ENCODE data around the gene LRRC8C.

The LRRC8C gene

DNA sequence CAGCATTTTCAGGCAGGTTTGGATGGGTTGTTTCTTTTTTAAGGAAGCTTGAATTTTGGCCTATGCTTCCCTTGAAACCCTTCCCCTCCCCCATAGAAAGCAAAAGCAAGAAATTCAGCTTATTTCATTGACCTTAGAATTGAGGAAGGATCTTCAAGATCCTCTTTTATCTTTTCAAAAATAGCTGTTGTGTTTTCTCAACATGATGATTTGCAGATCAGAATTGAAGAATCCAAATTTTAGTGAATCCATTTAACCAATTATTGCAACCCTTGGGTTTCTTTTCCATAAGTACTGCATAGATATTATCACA lies 73.7 kb downstream of the LRRC8C start:
- no peak for DNase-seq

DNA sequence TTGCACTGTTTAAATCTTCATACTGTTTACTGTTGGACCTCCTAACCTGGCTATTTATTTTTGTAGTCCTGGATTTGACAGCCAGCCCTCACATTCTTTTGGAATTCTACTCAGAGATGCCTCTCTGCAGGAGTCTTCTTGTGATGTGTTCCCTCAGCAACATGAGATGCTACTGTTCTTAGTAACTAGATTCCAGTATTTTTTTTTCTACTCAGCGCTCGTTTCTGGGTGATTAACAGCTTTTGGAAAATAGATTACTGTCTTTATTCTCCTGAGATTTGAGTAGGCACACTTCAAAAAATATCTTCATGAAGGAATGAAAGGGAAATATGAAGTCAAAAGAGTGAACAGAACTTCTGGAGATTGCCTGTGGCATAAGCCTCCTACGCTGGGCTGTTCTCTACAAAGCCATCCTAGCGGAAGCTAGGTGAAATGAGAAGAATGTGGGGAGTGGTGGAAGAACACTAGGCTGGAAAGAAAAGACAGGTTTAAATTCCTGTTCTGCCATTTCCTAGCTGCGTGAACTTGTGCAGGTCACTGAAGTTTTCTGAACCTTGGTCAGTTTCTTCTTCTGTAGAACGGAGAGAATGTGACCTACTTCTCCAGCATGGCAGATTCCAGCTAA lies 75.9 kb downstream of the LRRC8C start:
- no peak for DNase-seq

DNA sequence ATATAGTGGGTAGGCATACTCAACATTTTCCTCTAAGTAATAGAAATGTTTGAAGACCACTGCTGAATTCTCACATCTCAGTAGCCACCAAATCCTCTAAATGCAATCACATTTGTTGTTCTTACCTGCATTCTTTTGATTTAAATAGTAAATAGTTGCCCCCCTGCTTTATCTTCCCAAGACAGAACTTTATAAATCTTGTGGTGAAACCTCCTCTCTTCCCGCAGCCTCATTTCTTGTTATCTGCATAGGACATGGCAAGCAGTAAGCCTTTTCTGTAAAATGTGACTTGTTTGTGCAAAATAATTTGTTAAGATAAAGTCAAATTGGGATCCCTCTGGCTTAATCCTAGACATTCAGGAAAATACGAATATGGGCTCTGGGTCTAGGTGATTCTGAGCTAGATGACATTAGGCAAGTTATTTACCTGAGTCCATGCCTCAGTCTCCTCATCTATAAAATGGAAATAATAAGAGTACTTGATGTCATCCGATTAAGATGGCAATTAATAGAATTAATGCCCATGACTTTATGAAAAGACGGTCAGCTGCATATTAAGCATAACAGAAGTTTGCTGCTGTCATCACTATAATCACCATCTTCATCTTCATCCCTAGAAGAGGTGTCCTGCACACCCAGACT lies 77.7 kb downstream of the LRRC8C start:
- DNase-seq: no peak

DNA sequence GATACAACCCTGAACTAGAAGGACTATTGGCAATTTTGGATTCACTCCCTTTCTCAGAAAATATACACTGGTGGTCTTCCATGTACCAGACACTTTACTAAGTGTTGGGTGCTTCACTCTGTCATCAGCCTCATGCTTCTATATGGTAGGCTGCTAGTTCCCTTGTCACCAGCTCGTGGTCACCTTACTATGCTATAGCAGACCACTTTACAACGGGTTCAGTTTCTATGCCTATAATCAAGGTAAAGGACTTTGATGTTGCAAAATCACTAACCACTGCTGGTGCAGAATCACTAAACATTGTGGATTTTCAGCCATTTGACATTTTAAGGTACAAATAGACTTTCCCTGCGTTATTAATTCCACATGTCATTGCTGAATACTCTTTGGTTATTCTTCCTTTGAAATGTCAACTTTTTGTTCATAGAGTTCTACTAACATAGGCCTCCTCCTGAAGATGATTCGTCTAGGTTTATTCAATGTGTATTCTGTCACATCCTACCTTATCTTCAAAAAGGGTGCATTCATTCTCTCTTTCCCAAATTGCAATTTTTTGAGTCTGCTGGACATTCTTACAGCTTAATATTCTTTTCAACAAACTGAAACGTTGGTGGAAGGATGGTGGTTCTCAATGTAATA lies 78.3 kb downstream of the LRRC8C start:
- DNase-seq: no peak

DNA sequence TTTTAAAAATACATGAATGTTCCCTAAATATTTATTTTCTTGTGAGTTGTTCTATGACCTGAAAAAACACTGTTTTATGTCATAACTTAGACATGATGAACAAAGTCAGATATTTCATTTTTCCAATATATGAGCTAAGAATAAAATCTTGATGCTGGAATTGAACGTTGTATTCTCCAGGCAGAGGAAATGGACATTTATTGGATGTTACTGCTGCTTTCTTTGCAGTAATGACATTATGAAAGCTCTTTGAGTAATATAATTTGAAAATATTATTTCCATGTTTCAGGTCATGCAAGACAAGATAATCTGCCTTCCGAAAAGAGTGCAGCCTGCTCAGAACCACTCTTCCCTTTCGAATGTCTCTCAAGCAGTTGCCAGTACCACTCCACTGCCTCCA lies 79.5 kb downstream of the LRRC8C start:
- DNase-seq: no peak

DNA sequence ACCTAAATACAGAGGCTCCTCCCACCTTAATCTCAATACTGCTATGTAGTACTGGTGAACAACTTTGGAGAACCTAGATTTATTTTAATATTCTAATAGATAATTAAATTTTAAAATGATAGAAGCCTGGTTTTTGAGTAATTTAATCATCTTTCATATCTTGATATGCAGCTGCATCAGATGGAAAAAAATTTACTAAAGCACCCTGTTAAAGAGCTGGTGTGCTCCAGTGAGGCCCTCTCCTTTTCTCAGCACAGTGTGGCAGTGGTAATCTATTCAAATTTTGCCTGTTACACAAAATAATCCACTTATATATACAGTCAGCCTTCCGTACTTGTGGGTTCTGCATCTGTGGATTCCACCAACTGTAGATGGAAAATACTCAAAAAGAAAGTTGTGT lies 82.8 kb downstream of the LRRC8C start:
- no peak for DNase-seq

DNA sequence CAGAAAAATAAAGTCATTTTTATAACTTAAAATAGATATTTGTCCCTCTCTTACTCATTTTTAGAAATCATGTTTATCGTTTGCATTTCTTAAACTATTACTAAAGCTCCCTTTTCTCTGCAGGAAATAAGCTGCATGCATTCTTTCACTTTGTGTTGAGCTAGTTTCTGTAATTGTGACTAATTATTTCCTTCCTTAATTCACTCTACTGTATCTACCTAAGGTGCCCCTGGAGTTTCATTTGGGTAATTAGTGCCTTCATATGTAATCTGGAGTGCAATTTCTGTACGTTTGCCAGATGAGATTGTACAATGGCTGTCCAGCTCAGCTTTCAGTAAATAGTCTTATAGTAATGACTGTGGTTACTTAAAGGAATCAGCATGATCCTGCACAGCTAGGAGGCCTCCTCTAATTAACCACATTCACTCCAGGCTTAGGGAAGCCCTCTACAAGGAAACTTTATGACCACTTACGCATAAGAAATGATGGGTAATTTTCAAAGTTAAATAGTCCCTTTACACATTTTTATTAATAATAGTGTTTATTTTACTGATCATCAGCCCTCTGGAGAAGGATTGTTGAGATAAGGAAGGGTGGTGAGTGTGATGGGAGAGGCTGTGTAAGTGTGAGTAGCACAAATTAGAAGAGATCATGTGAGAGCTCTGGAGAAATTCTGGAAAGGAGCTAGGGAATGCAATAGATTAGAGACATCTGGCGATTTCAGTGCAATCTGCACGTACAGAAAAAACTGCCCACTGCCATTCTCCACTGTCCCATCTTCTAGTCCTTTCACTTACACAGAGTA lies 86.8 kb downstream of the LRRC8C start:
- no peak for DNase-seq

DNA sequence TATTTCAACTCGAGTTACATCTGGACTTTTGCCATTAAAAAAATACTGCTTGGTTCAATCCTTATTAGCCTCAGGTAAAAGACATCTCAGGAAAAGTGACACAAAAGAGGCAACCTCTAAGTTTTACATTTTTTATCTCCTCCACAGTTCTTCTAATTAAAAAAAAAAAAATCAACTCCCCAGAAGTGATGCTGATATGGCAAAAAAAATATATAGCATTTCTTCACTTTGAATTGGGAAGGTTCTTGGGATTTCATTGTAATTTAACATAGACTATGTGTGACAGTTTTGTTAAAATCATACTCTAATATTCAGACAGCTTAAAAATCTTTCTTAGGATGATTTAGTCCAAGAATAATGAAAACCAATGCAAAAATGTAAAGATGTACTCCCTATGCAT lies 87.9 kb downstream of the LRRC8C start:
- DNase-seq: no peak

DNA sequence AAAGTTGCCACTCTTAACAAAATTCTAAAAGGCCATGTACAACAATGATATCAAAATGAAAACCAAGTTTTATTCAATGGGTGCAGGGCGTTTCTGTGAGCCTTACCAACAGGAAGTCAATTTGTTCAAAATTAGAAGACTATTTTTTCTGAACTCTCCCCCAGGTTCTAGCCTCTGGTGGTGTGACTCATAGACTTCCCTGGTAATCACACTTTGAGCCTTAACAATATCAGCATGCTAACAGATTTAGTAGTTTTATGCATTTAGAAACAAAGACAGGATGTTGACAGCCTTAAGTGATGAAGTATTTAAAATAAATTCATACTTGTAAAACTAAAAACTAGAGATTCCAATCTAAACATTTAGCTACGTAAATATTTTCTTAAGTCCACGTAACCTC lies 88.4 kb downstream of the LRRC8C start:
- DNase-seq: no peak

DNA sequence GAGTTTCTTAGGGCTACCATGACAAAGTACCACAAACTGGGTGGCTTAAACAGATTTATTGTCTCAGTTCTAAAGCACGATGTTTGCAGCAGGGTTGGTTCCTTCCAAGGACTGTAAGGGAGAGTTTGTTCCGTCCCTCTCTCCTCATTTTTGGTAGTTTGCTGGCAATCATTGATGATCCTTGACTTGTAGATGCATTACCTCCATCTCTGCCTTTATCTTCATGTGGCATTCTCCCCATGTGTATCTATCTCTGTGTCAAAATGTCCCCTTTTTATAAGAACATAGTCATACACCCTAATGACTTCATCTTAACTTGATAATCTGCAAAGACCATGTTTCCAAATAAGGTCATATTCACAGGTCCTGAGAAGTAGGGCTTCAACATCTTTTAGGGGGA lies 90.2 kb downstream of the LRRC8C start:
- no peak for DNase-seq

DNA sequence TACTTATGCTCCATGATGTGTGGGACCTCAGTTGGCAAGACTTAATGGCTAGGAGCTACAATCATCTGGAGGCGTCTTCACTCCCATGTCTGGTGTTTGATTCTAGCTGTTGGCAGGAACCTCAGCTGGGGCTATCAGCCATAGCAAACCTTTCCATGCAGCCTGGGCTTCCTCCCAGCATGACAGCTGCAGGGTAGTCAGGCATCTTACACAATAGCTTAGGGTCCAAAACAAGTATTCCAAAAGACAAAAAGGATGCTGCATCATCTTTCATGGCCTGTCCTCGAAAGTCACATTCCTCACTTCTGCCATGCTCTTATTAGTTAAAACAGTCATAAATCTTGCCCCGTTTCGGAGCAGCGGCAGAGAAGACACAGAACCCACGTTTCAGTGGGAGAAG lies 90.9 kb downstream of the LRRC8C start:
- DNase-seq: no peak

DNA sequence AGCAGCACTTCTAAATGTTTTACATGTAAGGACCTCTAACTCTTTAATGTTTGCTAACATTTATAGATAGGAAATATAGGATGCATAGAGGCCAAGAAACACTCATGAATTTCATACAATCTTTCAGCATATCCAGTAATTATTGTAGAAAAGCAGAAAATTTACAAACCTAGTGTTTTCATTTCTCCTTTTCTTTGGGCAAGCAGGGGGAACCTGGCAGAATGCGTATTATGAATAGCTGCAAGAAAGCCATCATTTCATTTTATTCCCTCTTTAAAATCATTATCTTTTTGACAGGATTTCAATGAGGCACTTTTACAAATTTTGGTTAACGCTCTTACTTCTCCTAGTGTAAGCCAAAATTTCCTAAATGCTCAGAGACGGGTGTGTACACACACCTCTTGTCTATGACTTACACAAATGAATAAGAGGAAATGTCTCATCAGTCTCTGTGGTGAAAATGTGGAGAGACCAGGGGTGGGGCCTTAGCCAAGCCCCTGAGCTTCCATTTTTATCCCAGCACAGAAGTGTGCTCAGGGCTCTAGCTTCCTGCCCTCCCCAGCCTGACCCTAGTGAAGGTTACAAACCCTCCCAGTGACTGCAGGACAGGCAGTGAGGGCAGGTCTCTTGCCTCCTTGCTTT lies 91.6 kb downstream of the LRRC8C start:
- DNase-seq: peak; percentile 51 to 55

DNA sequence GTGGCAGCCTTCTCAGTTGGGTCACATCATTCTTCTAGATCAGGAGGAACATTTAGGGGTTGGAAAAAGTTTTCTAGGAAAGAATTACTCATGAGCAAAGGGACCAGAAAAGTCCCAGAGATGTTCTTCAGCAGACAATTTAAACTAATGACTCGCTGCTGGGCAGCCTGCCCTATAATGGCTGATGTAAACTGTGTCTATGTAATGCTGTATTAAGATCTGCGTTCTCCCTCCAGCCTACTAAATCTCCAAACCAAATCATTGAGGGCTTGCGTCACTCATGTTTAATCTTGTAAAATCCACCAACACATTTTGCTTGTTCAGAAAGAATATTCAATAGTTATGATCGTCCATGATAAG lies 92.1 kb downstream of the LRRC8C start:
- no peak for DNase-seq

DNA sequence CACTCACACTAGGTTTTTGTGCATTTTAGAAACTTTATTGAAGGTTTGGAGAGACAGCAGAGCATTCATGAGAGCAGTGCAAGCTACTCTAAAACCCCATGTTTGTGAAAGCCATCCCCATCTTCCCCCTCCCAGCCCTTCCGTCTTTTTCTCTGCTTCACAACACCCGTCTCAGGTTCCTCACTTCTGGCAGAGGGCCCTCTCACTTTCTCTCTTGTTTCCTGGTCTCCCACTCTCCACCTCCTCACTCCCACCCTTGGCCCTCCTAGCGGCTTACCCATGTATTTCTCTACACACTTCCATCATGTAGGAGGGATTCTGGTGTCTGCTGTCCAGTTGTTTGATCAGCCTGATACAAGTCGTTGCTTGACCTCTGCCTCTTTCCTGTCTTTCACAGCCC lies 92.7 kb downstream of the LRRC8C start:
- DNase-seq: no peak

DNA sequence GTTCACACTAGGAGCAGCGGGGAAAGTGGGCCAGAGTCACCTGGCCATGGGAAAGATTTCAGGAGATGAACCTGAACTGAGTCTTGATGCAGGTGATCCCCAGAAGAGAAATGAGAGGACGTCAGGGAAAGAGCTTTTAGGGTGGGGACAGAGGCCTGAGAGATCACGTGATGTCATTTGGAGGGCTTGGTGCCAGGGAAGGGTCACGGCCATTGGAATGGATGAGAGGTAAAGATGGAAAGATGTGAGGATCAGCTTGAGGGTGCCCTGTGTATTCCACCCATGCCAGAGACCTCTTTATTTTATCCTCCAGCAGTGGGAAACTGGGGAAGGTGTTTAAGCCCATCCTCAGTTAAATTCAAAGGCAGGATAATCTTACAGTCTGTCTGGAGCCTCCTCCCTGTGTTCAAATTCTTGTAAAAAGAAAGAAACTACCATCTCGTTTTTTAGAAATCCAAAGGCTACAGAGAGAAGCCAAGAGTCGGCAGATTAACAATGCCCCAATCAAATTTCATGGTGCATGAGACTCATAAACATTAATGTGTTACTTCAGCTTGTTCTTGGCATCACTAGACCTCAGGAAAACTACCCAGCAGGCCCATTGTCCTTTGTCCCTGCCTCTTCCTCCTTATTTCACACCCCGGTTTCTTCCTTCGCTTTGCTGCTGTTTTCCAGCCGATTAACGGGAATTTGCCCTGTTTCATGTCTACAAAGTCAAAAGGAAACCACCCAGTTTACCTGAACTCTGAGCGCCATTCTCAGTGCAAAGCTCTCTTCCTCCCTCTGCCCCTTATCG lies 94.8 kb downstream of the LRRC8C start:
- no peak for DNase-seq

DNA sequence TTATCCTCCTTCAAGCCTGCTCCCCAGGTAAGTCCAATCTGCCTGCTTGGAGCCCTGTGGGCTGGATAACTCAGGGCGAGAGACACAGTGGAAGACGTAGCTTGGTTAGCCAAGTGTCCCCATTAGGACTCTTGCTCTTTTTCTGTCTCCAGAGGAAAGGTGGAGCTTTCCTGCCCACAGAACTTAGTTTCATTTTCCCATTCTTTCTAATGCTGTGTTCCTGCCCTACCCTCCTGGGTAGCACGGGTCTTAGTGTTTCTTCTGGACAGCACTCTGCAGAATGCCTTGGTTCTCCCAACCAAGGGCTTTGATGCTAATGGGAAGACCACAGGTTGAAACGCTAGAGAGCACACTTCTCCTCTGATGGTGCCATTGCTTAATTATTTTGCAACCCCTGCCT lies 95.5 kb downstream of the LRRC8C start:
- DNase-seq: no peak

DNA sequence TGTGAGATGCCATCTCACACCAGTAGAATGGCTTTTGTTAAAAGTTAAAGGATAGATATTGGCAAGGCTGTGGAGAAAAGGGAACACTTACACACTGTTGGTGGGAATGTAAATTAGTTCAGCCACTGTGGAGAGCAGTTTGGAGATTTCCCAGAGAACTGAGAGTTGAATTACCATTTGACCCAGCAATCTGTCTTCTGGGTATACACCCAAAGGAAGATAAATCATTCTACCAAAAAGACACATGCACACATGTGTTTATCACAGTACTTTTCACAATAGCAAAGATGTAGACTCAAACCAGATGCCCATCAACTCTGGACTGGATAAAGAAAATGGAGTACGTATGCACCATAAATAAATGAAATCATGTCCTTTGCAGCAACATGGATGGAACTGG lies 99.3 kb downstream of the LRRC8C start:
- no peak for DNase-seq

DNA sequence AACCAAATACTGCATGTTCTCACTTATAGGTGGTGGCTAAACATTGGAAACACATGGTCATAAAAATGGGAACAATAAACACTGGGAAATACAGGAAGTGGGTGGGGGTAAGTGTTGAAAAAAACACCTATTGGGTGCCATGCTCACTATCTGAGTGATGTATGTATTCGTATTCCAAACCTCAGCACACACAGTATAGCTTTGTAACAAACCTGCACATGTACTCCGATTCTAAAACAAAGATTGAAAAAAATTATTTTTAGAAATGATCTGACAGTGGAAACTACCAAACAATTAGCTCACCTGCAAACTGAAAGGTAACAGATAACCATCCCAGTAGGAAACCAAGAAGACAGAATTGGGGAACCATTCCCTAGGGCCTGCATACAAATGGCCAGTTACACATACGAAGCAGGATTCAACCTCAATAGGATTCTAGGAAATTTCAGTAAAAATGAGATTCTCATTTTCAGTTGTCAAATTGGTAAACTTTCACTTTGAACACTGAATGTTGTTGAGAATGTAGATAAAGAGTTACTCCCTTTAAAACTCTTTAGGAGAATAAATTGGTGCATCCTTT lies 99.8 kb downstream of the LRRC8C start:
- DNase-seq: no peak

DNA sequence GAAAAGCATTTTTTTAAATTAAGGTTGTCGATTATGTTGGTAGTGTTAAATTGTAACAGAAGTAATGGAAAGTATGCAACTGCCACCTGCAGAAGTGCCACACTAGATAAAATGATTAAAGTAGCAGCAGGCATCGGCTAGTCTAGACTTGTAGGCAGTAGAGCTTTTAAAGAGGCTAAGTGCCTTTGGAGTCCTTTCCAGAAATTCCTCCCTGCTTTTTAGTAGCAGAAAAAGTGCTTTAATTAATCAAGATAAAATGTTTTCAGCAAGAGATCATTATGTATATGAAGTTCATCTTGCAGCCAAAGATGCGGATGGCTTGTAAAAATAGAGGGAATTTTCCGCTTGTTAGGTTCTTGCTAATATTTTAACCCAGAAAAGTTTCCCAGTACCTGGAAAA lies 100.8 kb downstream of the LRRC8C start:
- DNase-seq: no peak

DNA sequence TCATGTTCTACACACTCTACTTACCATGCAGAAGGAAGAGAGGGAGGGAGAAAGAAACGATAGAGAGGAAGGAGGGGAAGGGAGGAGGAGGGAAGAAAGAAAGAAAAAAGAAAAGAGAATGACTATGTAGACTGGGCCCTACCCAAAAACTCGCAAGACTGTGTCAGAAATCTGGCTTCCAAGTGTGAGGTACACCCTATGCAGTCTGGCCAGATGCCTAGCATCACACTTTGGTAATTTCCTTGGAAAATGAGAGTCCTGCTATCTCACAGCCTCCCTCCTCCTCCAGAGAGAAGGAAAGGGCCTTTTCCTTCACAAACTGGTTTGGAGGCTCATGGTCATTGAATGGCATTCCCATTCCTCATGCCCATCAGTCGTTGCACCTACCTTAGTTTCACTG lies 101.5 kb downstream of the LRRC8C start:
- no peak for DNase-seq

DNA sequence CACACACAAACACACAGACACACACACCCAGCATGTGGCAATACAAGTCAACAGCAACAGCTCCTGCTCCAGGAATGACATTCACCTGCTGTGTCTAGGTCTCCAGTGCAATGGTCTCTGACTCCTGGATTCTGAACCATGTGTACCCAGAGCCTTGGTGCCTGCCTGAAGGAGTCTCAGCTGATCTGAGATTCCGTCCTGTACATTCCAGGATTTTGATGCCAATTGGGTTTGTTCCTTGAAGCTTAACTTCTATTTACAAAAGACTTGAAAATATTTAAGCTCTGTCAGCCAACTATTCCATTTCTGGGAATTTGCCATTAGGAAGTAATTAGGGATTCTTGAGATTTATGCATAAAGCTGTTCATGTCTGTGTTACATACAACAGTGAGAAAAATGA lies 102.6 kb downstream of the LRRC8C start:
- DNase-seq: no peak

Data from stimulated activated CD4-positive, alpha-beta T cell treated with anti-CD3 and anti-CD28 coated beads, Interleukin-2, amount 100 ng/mL, for 48 hours (primary cell).